H1 (cell line): ENCODE data around the gene TMEM107. TPM values are rescaled to one million over a fixed set of nuclear protein-coding genes. Genes with fewer than 3 reads are reported as not detected.
A peak's percentile ranks its signal among the peaks of the same experiment; 100 is the strongest.

Source experiments
- BACH1 ChIP-seq: IDR thresholded peaks from 2 replicates; pipeline ENCODE4 v1.6.1; 2012; ENCODE audit warnings: low read length, improper control_type of control experiment
- BCL11A ChIP-seq, 2 experiments: IDR thresholded peaks; one replicate each; pipeline ENCODE4 v1.6.1; 2011; ENCODE audit warnings: low read depth in 2 of 2, low read length in 2 of 2, mild to moderate bottlenecking in 2 of 2
- CHD1 ChIP-seq: IDR thresholded peaks from 2 replicates; pipeline ENCODE4 v1.6.1; 2012; ENCODE audit warnings: low read depth, low read length, improper control_type of control experiment
- CHD7 ChIP-seq: fragments of 300-600 bp; sonication (generic); IDR thresholded peaks from 2 replicates; pipeline ENCODE4 v1.7.1; 2012; ENCODE audit warnings: low read length, moderate library complexity, mild to moderate bottlenecking, inconsistent platforms; ENCODE audit not compliant: insufficient replicate concordance
- GABPA ChIP-seq: IDR thresholded peaks from 2 replicates; pipeline ENCODE4 v1.6.1; 2011; ENCODE audit warnings: mild to moderate bottlenecking, low read length, moderate library complexity, borderline replicate concordance; ENCODE audit not compliant: insufficient read depth
- NANOG ChIP-seq: IDR thresholded peaks from 2 replicates; pipeline ENCODE4 v1.6.1; 2011; ENCODE audit warnings: low read length, low read depth, mild to moderate bottlenecking, inconsistent platforms; ENCODE audit not compliant: insufficient read depth, poor library complexity, severe bottlenecking
- POU5F1 ChIP-seq: IDR thresholded peaks from 2 replicates; pipeline ENCODE4 v1.6.1; 2011; ENCODE audit warnings: low read depth, mild to moderate bottlenecking, low read length, moderate library complexity
- SAP30 ChIP-seq: fragments of 300-600 bp; sonication (generic); IDR thresholded peaks from 2 replicates; pipeline ENCODE4 v1.7.1; 2012; ENCODE audit warnings: low read length, moderate library complexity, mild to moderate bottlenecking, inconsistent platforms; ENCODE audit not compliant: insufficient read depth, insufficient replicate concordance
- TBP ChIP-seq: IDR thresholded peaks from 2 replicates; pipeline ENCODE4 v1.6.1; 2011; ENCODE audit warnings: low read depth, low read length, improper control_type of control experiment
- polyA plus RNA-seq, 7 experiments: library from polyadenylated mRNA; depleted of rRNA in 3 of 7; stranded (reverse) in 5 of 7; unstranded in 2 of 7; fragments of >200 nt in 5 of 7; fragments of 200-250 nt in 2 of 7; gene quantifications; 1 replicate in 5 of 7; 2 replicates in 1 of 7; 4 replicates in 1 of 7; pipeline versions ENCODE4 v1.2.1 to v1.2.3, GENCODE V29; 2011 to 2013; ENCODE audit warnings: missing spikeins in 2 of 7, mixed read lengths in 2 of 7
- total RNA-seq: library from RNA; stranded (reverse); fragmentation: NEBNext Ultra II Directional; extraction: Animal tissue kit (Norgen Biotek cat#: 25700); gene quantifications from 2 replicates; pipeline ENCODE4 v1.2.1, GENCODE V29; 2021
- TF ChIP-seq, protein P1 (sequence below): IDR thresholded peaks from 2 replicates; pipeline ENCODE4 v1.6.1; 2012; ENCODE audit warnings: inconsistent platforms

The TMEM107 gene
- total and polyA plus RNA-seq, 2 of the 8 experiments (the other 6 are each of a cell fraction or from before 2014, with no cell fraction given) = 17.3 to 21.5 TPM

GRCh38 chr17:8176197-8176940 lies at the start of gene TMEM107 (continued):
- TF ChIP-seq, protein P1, sequence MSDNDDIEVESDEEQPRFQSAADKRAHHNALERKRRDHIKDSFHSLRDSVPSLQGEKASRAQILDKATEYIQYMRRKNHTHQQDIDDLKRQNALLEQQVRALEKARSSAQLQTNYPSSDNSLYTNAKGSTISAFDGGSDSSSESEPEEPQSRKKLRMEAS = peak; percentile 9; the same call in 1 of the 2 replicates
- TF ChIP-seq GABPA (0 out of 2 replicates have a peak, but pooled peaks have one; percentile 38), SAP30 (peak; percentile 55), TBP (peak; percentile 67), BCL11A (IDR thresholded peaks at IDR 0.05; ENCODE audit: low read depth in 2 of 2, low read length in 2 of 2) (no peak), BACH1 (no peak), NANOG (no peak), CHD7 (no peak), POU5F1 (no peak), CHD1 (no peak)
